Liver (tissue), 9 donors: Measurements from ENCODE around the gene ACVR2A. TPM values are rescaled to one million over a fixed set of nuclear protein-coding genes. Genes with fewer than 3 reads are reported as not detected.

Experiments used
- DNase-seq: peaks from one replicate; pipeline ENCODE4 v3.0.0-alpha.2; 2017; ENCODE audit warnings: low spot score
- H3K27ac ChIP-seq, 2 donors: one replicate each; pipeline ENCODE4 v1.7.0; 2013; ENCODE audit warnings: inconsistent platforms in 2 of 2, low read length in 2 of 2, control low read depth in 1 of 2, low read depth in 1 of 2, mild to moderate bottlenecking in 1 of 2
- H3K27me3 ChIP-seq, 4 donors: one replicate each; pipeline versions ENCODE4 v1.6.1 to v1.7.0; 2013; ENCODE audit warnings: low read length in 3 of 4, inconsistent platforms in 1 of 4, mild to moderate bottlenecking in 1 of 4, moderate library complexity in 1 of 4; ENCODE audit not compliant: control insufficient read depth in 4 of 4, insufficient read depth in 4 of 4
- H3K36me3 ChIP-seq, 4 donors: one replicate each; pipeline versions ENCODE4 v1.6.1 to v1.7.0; 2013; ENCODE audit warnings: low read length in 3 of 4, mild to moderate bottlenecking in 3 of 4, low read depth in 1 of 4, moderate library complexity in 1 of 4; ENCODE audit not compliant: control insufficient read depth in 4 of 4, insufficient read depth in 3 of 4
- H3K4me1 ChIP-seq, 4 donors: one replicate each; pipeline versions ENCODE4 v1.6.1 to v1.7.0; 2013; ENCODE audit warnings: low read length in 3 of 4, mild to moderate bottlenecking in 3 of 4, moderate library complexity in 1 of 4; ENCODE audit not compliant: control insufficient read depth in 4 of 4, insufficient read depth in 4 of 4
- H3K4me3 ChIP-seq, 3 donors: one replicate each; pipeline versions ENCODE4 v1.6.1 to v1.7.0; 2013; ENCODE audit warnings: low read length in 3 of 3, control low read depth in 1 of 3, low read depth in 1 of 3, mild to moderate bottlenecking in 1 of 3
- H3K9ac ChIP-seq, 2 donors: one replicate each; pipeline ENCODE4 v1.7.0; 2013; ENCODE audit warnings: low read length in 2 of 2, mild to moderate bottlenecking in 2 of 2, moderate library complexity in 2 of 2, control low read depth in 1 of 2, low read depth in 1 of 2
- H3K9me3 ChIP-seq, 4 donors: one replicate each; pipeline versions ENCODE4 v1.6.1 to v1.7.0; 2013; ENCODE audit warnings: low read length in 3 of 4; ENCODE audit not compliant: control insufficient read depth in 4 of 4
- ATF3 ChIP-seq: IDR thresholded peaks from 2 replicates; pipeline ENCODE4 v1.6.1; 2016; ENCODE audit warnings: antibody characterized with exemption
- CTCF ChIP-seq: fragments of 150-350 bp; IDR thresholded peaks from 2 replicates; pipeline ENCODE4 v1.5.1; 2017; ENCODE audit warnings: improper control_type of control experiment, low read depth, low read length; ENCODE audit not compliant: missing input control
- EGR1 ChIP-seq, 2 donors: IDR thresholded peaks; 2 replicates each; pipeline ENCODE4 v1.6.1; 2016 to 2018; ENCODE audit warnings: antibody characterized with exemption in 2 of 2, low read depth in 2 of 2
- FOXA1 ChIP-seq: IDR thresholded peaks from 2 replicates; pipeline ENCODE4 v1.6.1; 2016; ENCODE audit warnings: antibody characterized with exemption
- FOXA2 ChIP-seq: IDR thresholded peaks from 2 replicates; pipeline ENCODE4 v1.6.1; 2016; ENCODE audit warnings: antibody characterized with exemption
- GABPA ChIP-seq, 2 donors: IDR thresholded peaks in 1 of 2; conservative IDR thresholded peaks in 1 of 2; 2 replicates each; pipeline ENCODE4 v1.6.1; 2016; ENCODE audit warnings: antibody characterized with exemption in 2 of 2, mild to moderate bottlenecking in 1 of 2, moderate library complexity in 1 of 2
- HNF4G ChIP-seq: IDR thresholded peaks from 2 replicates; pipeline ENCODE4 v1.6.1; 2016; ENCODE audit warnings: antibody characterized with exemption
- JUND ChIP-seq, 2 donors: IDR thresholded peaks; 2 replicates each; pipeline ENCODE4 v1.6.1; 2016; ENCODE audit warnings: antibody characterized with exemption in 2 of 2
- MAX ChIP-seq: IDR thresholded peaks from 2 replicates; pipeline ENCODE4 v1.6.1; 2016; ENCODE audit warnings: antibody characterized with exemption
- NR2F2 ChIP-seq: IDR thresholded peaks from 2 replicates; pipeline ENCODE4 v1.6.1; 2016; ENCODE audit warnings: antibody characterized with exemption
- RAD21 ChIP-seq, 2 donors: IDR thresholded peaks; 2 replicates each; pipeline ENCODE4 v1.6.1; 2016; ENCODE audit warnings: antibody characterized with exemption in 2 of 2, mild to moderate bottlenecking in 2 of 2
- REST ChIP-seq: IDR thresholded peaks from 2 replicates; pipeline ENCODE4 v1.6.1; 2016; ENCODE audit warnings: antibody characterized with exemption, mild to moderate bottlenecking
- RXRA ChIP-seq, 2 donors: IDR thresholded peaks; 2 replicates each; pipeline ENCODE4 v1.6.1; 2017 to 2018; ENCODE audit warnings: antibody characterized with exemption in 2 of 2, mild to moderate bottlenecking in 1 of 2
- ZBTB33 ChIP-seq: IDR thresholded peaks from 2 replicates; pipeline ENCODE4 v1.6.1; 2016; ENCODE audit warnings: antibody characterized with exemption
- WGBS: extraction: QIAGEN DNeasy Blood & Tissue Kit; methylation state at CpG from one replicate; pipeline ENCODE4 v1.1.7; 2013; 5-methylcytosine and 5-hydroxymethylcytosine counted together
- polyA plus RNA-seq, 2 donors: library from polyadenylated mRNA; stranded (reverse) in 1 of 2; unstranded in 1 of 2; fragments of 200-250 nt in 1 of 2; fragments of >200 nt in 1 of 2; fragmentation: Nextera tagmentation in 1 of 2; extraction: Ambion mirVana in 1 of 2; gene quantifications; one replicate each; pipeline versions ENCODE4 v1.2.1 to v1.2.3, GENCODE V29; 2013 to 2015
- total RNA-seq, 2 donors: library from RNA; depleted of rRNA; stranded (reverse); fragments of >200 nt; gene quantifications; one replicate each; pipeline ENCODE4 v1.2.3, GENCODE V29; 2014
- donor health status: healthy.
- donor health status: healthy.
- donor health status: healthy.
- donor health status: healthy.
- donor health status: healthy.

ACVR2A gene
- total and polyA plus RNA-seq, 4 donors = 2.2 to 9.5 (median 6.3) TPM

GRCh38 chr2:147952118-147952517 is 107.3 kb downstream of the ACVR2A start:
- TF ChIP-seq RXRA (IDR thresholded peaks at IDR 0.05) = no peak
- no peak for TF ChIP-seq FOXA2
- no peak for TF ChIP-seq ATF3
- no peak for TF ChIP-seq FOXA1
- no peak for TF ChIP-seq REST
- no peak for TF ChIP-seq HNF4G
- no peak for TF ChIP-seq RAD21 (IDR thresholded peaks at IDR 0.05)
- TF ChIP-seq MAX = no peak
- no peak for TF ChIP-seq GABPA (IDR thresholded peaks at IDR 0.05 in 1 of 2, conservative IDR thresholded peaks at IDR 0.05 in 1 of 2)
- TF ChIP-seq NR2F2 = no peak
- TF ChIP-seq ZBTB33 = no peak
- no peak for TF ChIP-seq JUND (IDR thresholded peaks at IDR 0.05)
- no peak for TF ChIP-seq EGR1 (IDR thresholded peaks at IDR 0.05; ENCODE audit: low read depth in 2 of 2)
- TF ChIP-seq CTCF = no peak
- Histone ChIP-seq H3K9me3 (no peaks in the 10 kb centered on the region), H3K4me3 (no peak overlapping the region), H3K27ac (no peak overlapping the region), H3K4me1 (no peaks in the 10 kb centered on the region), H3K9ac (no peak overlapping the region), H3K36me3 (peaks cover 2 to 13% (median 10%) of the 10 kb centered on the region in 4 donors), H3K27me3 (no peaks in the 10 kb centered on the region)
- DNase-seq = no peak

GRCh38 chr2:147968571-147968970 is 123.7 kb downstream of the ACVR2A start:
- Histone ChIP-seq H3K4me3 (no peak overlapping the region), H3K9me3 (no peaks in the 10 kb centered on the region), H3K9ac (no peak overlapping the region), H3K36me3 (peaks cover 0 to 18% (median 7%) of the 10 kb centered on the region in 4 donors), H3K4me1 (no peaks in the 10 kb centered on the region), H3K27me3 (no peaks in the 10 kb centered on the region), H3K27ac (no peak overlapping the region)
- 98% methylated on average over 2 of the region's 2 CpGs for WGBS
- TF ChIP-seq RAD21 (IDR thresholded peaks at IDR 0.05) (no peak), RXRA (IDR thresholded peaks at IDR 0.05) (no peak), EGR1 (IDR thresholded peaks at IDR 0.05; ENCODE audit: low read depth in 2 of 2) (no peak), JUND (IDR thresholded peaks at IDR 0.05) (no peak), MAX (no peak), FOXA2 (no peak), REST (no peak), CTCF (no peak), FOXA1 (no peak)
- no peak for DNase-seq
